Ecto neural progenitor cell (in vitro differentiated cells): ENCODE data around the gene NISCH.

ENCODE experiments used
- DNase-seq: peaks from one replicate; pipeline ENCODE4 v3.0.0-alpha.2; 2018; ENCODE audit warnings: low spot score

Gene NISCH

DNA sequence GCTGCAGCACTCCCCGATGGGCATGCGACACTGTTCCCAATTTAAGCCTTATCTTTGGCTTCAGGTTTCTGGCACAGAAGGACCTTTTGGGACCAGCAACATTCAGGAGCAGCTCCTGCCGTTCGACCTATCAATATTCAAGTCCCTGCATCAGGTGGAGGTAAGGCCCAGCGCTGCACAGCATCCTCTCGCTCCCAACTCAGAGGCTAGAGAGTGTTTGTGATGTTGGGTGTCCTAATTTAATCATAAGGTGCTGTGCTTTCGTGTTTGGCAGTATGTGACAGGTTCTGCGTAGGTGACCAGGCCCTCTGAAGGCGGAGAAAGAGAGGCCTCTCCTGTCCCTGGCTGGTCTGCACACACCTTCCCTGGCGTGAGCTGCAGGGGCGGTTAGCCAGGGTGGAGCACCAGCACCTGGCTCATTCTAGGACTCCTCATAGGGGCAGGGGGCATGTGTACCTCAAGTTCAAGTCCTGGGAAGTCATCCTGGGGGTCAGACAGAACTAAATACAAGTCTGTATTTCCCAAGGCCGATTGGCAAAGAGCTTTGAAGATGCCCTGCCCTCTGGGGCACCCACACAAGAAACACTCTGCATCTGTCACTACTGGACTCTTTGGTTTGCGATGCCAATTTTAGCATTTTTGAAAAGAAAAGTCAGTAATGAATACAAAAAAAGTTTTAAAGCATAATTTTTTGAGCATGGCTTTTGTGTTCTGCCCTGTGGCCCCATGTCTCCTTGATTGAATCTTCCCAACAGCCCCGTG, 17.0 kb downstream of the NISCH start:
- DNase-seq, result no peak

DNA sequence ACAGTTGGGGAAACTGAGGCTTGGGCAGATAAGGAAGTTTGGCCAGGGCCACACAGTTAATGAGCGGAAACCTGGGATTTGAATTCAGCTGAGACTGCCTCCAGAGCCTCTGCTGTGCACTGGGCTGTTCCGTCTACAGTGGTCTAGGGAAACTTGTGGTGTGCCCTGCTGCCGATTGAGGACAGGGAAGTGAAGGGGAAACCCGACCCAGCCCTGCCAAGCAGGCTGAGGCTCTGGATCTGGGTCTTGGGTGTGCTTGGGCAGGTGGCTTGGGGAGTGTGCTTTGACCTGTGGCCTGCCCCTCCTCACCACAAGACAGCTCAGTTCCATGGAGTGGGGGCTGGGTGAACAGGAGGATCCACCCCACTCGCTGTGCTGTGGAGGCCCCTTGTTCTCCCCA, 17.6 kb downstream of the NISCH start:
- no peak for DNase-seq

DNA sequence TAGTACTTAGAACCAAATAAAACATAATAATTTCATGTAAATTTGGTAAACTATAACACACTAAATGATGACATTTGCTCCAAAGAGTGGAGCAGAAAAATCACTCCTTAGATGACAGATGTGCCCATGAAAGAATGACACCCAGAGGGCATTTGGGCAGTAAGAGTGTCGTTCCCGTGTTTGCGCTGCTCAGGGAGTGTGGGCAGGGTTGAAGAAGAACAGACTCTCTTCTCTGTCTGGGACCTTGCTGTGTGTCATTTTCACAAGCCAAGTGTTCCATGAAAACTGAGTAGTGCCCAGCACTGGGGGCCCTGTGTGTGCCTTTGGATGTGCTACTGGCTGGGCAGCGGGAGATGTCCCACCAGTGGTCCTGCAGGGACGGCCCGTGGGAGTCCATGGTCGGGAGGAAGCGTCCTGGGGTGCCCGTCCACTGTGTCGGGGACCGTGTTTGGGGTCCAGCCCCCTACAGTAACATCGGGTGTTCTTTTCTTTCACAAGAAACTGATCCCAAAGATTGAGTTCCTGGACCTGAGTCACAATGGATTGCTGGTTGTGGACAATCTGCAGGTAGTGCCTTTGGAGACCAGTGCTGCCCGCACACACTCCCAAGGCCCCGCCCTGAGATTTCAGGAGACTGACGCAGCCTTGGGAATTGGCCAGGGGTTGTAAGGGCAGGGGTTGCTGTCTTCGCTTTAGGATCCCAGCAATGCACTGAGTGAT, 21.8 kb downstream of the NISCH start:
- no peak for DNase-seq

DNA sequence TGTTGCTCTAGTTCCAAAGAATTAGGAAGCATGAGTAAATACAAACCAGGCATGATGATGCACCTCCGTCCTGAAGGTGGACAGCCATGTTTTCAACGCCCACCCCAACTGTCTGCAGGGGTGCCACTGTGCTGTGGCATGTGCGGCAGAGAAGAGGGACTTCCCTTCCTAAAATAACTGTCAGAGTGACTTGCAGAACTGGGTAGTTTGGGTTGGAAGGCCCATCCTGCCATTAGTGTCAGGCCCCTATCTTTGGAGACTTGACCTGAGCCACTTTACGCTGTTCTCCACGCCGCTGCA, 22.3 kb downstream of the NISCH start:
- DNase-seq, result no peak

DNA sequence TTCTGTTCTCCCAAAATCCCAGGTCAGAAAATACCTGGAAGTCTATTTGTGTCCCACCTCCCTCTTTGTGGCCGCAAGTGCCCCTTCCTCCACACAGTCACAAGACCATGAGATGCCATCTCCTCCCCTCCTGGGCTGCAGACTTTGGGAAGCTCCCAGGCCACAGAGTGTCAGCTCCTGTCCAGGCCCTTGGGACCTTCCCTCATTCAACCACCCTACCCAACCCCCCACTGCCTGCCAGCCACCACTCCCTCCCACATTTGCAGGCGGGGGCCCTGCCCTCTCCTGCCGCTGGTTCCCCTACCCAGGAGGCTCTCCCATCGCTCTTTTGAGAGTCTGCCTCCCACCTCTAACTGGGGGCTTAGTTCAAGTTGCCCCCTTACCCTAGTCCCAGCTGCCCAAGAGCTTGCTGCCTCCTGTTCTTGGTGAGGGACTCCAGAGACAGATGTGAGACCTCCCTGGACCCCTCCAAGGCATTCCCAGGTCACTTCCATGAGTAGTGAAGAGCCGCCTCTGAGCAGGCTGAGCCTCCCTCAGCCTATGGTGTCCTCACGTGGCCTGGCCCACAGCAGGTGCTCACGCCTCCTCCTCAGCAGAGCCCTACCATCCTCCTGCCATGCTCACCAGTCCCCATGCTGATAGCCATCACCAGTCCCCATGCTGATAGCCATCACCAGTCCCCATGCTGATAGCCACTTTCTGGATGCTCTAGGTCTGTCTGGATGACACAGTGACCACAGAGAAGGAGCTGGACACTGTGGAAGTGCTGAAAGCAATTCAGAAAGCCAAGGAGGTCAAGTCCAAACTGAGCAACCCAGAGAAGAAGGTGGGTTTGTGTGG, 23.9 kb downstream of the NISCH start:
- no peak for DNase-seq

DNA sequence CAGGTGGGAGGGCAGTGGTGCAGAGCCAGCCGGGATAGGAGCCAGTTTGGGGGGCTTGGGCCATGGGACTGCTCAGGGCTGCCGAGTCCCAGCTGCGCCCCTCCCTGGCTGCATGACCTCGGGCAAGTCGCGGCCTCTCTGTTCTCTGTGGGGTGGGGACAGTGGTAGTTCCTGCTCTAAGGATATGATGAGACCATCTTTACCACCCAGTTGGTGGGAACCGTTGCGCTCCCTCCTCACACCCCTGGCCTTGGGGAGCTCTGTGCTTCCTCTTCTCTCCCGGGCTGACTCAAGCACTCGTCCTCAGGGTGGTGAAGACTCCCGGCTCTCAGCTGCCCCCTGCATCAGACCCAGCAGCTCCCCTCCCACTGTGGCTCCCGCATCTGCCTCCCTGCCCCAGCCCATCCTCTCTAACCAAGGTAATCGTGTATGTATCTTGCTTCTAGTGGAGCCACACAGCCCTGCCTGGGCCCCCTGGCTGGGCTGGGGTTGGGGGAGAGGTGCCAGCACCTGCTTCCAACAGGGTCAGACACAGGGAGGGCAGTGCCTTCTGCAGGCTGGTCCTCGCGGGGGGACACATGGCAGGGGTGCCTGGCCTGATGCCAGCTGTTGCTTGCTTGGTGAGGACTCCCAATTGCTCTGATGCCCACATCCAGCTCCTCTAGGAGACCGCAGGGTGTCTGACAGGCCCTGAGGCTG, 24.6 kb downstream of the NISCH start:
- no peak for DNase-seq

DNA sequence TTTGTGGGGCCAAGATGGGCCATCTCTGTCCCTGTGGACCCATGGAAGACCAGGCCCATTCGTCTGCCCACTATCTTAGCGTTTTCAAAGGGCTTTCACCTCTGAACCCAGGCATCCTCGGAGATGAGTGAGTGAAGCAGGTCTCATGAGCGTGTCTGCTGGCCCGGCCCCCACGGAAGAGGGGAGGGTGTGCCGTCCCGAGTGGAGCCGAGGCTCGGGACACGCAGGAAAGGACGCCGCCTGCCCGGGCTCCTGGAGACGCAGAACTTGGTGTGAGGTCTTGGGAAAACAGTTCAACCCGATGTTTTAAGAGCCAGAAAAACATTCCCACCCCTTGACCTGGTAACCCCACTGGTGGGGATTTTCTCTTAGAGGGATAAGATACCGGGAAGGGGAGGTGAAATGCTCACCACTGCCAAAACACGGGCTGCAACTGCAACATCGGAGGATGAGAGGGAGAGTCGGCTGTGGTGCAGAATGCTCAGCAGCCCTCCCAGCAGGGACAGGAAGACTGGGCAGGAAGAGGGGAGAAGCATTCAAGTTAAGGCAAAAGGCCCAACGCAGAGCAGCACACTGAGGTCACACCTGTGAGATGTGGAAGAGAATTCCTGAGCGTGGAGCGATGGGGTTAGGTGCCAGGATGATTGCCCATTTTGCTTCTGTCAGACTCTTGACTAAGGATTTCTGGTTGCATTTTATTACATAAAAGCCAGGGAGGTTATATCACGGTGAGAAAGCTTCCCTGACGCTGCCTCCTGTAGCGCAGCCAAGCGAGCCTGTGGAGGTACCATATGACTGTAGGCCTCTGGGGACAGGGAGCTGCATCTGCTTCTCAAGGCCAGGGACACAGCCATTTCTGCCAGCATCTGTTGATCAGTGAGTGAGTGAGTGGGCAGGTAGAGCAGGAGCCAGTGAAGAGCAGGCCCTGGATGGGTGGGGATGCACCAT, 25.6 kb downstream of the NISCH start:
- DNase-seq, result no peak

DNA sequence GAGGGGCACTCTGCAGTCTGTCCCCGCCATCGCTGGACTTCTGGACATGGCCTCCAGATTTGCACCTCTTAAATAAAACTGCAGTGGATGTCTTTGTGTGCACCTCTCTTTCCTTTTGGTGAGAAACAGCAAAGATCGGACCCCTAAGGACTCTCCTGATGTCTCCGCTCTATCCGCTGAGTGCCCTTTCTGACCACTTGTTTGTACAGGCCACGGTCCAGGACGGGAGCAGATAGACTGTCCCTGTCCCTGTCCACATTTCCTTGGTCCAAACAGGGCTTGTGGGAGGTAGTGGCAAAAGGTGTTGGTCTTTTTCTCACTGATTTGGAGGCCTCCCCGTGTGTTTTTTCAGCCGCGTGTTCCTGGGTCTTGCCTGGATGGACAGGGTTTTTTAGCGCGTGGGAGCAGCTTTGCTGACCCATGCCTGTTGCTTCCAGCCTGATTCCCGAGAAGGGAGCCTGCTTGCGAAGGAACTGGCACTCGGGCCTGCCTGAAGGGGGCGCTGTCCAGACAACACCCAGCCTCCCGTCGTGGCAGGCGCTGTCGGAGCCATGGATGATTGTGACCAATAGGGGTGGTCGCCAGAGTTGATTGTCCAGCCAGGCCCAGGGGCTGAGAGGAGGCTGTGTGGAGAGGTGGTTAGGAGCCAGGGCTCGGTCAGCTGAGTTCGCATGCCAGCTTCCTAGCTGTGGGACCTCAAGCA, 26.6 kb downstream of the NISCH start:
- peak; percentile 81 for DNase-seq

DNA sequence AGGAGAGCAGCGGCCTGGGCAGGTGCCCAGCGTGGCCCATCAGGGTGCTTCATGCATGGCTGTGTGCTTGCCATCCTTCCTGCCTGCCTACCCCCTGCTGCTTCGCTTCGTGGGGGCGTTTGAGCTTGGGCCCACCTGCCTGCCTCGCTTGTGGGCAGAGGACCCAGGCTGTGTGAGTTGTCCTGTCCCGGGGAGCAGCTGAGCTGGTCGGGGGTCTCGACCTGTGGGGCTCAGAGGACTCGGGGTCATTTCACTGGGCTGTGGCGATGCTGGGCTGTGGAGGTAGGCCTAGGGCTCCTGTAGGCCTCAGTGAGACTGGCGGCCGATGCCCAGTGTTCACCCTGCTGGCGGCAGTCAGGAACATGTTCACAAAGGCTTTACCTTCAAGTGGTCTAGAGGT, 27.7 kb downstream of the NISCH start:
- DNase-seq, result no peak

DNA sequence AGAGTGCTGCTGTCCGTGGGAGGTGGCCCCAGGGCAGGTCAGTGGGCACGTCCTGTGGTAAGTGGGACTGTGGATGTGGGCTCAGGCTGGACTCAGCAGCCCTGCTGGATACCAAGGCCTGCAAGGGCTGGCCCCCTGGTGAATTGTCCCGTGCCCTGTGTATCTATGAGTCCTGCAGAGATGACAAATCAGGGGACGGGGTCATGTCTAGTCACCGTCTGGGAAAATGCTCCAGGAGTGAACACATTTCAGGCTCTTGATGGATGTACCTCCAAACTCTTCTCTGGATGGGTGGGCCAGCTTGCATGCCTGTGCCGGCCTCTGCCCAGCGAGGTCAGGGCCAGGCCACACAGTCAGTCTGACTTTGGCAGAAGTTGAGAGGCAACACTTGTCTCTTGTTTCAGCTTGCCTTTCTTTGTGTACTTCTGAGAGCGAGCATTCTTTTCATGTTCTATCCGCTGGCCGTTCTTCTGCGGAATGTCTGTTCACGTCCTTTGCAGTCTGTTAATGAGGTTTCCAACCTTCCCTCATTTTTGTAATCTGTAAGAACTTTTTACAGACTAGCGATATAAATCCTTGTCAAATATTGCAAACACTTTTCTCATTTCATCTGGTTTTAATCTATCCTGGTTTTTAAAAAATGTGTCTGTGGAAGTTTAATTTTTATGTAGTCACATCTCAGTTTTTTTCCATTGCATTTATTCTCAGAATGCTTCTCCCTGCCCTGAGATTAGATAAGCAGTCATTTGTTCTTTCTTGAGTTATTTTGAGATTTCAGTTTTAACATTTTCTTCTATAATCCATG, 28.4 kb downstream of the NISCH start:
- DNase-seq, result no peak

DNA sequence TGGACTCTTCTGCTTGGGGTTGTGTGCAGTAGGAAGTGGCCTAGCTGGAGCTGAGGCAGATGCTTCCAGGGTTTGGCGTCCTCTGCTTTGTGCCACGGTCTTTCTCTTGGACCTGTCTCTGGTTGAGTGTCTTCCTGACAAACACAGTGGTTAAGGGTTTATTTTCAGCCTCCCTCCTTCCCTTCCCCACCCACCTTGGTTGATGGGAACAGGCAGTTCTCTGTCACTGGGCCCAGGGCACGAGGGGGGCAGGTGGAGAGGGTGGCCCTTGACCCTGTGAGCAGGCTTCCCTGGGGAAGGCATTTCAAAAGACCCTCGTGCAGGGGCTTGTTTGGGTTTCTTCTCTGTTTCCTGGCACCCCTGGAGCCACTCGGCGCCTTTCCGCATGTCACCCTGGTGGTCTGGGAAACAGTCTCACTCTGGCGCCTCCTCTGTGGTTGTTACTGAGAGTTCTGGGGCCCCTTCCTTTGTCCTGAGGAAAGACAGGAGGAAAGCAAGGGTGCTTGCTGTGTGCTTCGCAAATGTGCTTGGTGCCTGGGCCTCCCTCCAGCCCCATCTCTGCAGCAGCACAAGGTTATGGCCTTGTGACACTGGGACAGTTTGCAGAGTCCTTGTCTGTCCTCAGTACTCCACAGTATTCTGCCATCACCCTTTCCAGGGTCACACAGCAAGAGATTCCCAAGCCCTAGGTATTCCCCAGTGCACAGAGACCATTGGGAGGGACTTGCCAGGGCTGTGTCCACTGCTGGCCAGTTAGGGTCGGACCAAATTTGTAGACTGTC, 29.5 kb downstream of the NISCH start:
- no peak for DNase-seq

DNA sequence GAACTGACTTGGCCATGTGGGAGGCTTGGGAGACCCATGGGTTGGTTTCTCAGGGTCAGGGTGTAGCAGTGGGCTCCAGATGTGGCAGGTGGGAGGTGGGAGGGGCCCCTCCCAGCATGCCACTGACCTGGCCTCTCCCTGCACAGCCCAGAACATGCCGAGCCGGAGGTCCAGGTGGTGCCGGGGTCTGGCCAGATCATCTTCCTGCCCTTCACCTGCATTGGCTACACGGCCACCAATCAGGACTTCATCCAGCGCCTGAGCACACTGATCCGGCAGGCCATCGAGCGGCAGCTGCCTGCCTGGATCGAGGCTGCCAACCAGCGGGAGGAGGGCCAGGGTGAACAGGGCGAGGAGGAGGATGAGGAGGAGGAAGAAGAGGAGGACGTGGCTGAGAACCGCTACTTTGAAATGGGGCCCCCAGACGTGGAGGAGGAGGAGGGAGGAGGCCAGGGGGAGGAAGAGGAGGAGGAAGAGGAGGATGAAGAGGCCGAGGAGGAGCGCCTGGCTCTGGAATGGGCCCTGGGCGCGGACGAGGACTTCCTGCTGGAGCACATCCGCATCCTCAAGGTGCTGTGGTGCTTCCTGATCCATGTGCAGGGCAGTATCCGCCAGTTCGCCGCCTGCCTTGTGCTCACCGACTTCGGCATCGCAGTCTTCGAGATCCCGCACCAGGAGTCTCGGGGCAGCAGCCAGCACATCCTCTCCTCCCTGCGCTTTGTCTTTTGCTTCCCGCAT, 31.8 kb downstream of the NISCH start:
- no peak for DNase-seq

DNA sequence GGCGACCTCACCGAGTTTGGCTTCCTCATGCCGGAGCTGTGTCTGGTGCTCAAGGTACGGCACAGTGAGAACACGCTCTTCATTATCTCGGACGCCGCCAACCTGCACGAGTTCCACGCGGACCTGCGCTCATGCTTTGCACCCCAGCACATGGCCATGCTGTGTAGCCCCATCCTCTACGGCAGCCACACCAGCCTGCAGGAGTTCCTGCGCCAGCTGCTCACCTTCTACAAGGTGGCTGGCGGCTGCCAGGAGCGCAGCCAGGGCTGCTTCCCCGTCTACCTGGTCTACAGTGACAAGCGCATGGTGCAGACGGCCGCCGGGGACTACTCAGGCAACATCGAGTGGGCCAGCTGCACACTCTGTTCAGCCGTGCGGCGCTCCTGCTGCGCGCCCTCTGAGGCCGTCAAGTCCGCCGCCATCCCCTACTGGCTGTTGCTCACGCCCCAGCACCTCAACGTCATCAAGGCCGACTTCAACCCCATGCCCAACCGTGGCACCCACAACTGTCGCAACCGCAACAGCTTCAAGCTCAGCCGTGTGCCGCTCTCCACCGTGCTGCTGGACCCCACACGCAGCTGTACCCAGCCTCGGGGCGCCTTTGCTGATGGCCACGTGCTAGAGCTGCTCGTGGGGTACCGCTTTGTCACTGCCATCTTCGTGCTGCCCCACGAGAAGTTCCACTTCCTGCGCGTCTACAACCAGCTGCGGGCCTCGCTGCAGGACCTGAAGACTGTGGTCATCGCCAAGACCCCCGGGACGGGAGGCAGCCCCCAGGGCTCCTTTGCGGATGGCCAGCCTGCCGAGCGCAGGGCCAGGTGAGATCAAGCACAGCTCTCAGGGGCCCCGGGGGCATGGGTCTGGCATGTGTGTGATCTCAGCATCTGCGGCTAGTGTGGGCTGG, 32.6 kb downstream of the NISCH start:
- no peak for DNase-seq

DNA sequence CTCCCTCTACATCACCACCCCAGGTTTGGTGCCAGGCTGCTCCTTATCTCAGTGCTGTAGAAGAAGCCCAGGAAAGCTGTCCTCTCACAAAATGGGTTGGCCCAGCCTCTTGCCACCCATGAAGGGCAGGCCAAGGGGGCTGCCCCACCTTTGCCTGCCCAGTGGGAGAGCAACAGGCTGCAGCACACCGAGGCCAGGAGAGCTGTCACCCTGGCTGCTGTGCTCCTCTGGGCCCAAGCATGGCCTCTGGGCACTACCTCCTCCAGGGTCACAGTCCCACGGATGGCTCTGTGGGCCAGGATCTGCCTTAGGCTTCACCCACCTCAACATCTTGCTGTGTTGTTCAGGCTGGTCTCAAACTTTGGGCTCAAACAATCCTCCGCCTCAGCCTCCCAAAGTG, 33.3 kb downstream of the NISCH start:
- no peak for DNase-seq

DNA sequence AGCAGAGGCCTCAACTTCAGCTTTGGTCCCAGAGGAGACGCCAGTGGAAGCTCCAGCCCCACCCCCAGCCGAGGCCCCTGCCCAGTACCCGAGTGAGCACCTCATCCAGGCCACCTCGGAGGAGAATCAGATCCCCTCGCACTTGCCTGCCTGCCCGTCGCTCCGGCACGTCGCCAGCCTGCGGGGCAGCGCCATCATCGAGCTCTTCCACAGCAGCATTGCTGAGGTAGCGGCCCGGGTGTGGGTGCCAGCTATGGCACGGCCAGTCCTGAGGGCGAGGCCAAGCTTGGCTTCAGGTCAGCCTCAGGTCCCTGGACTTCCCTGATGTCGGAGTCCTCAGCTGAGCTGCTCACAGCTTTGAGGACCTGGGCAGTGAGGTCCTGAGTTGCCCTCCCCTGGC, 34.0 kb downstream of the NISCH start:
- DNase-seq, result no peak

DNA sequence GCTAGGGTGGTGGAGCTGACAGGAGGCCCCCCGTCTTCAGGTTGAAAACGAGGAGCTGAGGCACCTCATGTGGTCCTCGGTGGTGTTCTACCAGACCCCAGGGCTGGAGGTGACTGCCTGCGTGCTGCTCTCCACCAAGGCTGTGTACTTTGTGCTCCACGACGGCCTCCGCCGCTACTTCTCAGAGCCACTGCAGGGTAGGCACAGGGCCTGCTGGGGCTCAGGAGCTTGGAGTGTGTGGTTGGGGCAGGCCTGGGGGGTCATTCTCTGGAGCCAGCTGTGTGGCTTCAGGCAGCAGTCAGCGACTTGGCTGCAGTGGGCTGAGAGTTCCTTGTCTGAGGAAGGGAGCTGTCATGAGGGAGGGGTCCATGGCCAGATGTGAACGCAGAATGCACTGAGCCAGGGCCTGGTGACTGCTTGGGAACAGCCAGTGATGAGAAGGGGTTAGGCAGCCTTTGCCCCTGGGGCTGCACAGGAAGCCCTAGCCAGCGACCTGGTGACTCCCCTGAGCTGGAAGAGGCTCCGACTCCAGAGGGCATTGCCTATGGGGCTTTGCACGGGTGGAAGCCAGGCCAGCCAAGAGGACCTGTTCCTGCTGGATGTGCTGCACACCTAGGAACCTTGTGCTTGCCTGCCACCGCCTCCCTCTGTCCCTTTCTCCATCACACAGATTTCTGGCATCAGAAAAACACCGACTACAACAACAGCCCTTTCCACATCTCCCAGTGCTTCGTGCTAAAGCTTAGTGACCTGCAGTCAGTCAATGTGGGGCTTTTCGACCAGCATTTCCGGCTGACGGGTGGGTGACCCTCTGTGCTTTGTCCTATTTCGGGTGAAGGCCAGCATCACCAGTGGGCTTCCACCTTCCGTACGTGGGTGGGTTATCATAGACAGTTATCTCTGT, 34.9 kb downstream of the NISCH start:
- no peak for DNase-seq
